ENCODE measurements around the gene GNB1L.
A peak's percentile ranks its signal among the peaks of the same experiment; 100 is the strongest.

The GNB1L gene

DNA sequence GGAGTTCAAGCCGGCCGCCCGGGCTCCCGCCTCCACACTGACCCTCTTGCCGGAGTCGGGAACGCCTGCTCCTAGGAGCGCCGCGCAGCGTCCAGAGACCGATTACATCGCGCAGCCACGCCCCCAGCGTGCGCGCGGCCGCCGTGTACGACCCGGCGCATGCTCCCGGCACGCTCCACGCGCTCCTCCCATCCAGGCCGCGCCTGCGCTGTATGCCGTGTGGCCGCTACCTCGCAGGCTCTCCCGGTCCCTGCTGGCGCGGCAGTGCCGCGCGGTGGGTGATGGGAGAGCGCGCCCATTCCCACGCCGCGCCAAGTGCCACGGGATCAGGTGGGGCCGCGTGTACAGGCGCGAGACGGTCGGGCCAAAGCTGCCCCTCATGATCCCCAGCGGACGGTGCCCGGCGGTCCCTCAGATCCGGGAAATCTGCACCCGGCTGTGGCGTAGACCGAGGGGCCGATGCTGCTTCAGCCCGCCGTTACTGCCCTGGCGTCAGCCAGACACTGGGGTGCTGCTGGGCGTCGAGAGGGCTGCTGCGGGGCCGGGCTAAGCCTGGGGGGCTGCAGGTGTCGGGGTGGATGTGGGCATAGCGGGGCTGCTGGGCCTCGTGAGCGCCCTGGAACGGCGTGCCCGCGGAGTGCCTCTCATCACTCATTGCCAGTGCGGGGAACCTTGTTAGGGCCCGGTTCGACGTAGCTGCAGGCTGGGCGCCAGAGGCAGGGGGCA lies at the start of gene GNB1L, which contains the start of gene RTL10:
GNB1L (minus strand) TSS at position 97 of the 726 bp plus-strand sequence. CDS start 33,519 bp downstream, outside the sequence.
RTL10 (minus strand) TSS at position 97 of the 726 bp plus-strand sequence. CDS start 2,613 bp downstream, outside the sequence.
- DNase-seq (ENCODE audit: low spot score): peak; percentile 95

GRCh38 chr22:19904174-19904856 lies 49.6 kb upstream of the GNB1L start:
- DNase-seq (ENCODE audit: low spot score): no peak

GRCh38 chr22:19903513-19903912 lies 48.8 kb upstream of the GNB1L start:
- no peak for DNase-seq (ENCODE audit: low spot score)

DNA sequence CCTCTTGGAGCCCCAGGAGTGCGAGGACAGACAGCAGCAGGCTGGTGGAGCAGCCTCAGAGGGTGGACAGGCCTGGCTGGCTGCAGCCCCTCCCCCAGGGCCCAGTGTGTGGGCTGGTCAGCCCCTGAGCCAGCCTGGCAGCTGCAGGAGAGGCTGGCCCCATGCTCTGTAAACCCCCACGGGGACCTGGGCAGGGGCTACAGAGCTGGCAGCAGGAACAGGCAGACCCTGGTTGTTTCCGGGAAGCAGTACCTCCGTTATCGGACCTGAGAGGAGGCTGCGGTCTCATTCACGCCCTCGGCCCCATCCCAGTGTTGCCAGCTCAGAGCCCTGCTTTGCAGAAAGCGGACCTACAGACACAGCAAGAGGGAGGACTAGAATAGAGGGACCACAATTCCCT lies 48.4 kb upstream of the GNB1L start:
- no peak for DNase-seq (ENCODE audit: low spot score)

GRCh38 chr22:19902245-19902715 lies 47.6 kb upstream of the GNB1L start:
- DNase-seq (ENCODE audit: low spot score): no peak

DNA sequence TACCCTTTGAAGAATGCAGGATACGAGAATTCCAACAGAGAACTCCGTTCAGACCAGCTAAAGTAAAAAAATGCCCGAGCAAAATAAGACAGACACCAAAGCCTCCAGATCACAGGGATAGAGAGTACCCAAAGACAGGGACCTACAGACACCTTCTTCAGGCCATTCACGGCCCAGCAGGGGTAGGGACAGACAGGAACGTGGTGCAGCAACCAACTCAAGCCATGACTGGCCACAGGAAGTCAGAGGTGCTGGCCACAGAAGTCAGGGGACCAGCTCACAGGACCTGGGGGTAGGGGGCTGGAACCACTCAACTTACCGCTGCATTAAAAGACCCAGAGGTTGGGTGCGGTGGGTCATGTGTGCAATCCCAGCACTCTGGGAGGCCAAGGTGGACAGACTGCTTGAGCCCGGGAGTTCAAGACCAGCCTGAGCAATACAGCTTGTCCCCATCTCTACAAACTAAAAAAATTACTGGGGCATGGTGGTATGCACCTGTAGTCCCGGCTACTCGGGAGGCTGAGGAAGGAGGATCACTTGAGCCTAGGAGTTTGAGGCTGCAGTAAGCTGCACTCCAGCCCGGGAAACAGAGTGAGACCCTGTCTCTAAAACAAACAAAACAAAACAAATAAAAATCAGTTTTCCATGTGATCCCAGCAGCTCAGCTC lies 47.0 kb upstream of the GNB1L start:
- no peak for DNase-seq (ENCODE audit: low spot score)

GRCh38 chr22:19900707-19901436 lies 46.2 kb upstream of the GNB1L start:
- DNase-seq (ENCODE audit: low spot score): no peak

DNA sequence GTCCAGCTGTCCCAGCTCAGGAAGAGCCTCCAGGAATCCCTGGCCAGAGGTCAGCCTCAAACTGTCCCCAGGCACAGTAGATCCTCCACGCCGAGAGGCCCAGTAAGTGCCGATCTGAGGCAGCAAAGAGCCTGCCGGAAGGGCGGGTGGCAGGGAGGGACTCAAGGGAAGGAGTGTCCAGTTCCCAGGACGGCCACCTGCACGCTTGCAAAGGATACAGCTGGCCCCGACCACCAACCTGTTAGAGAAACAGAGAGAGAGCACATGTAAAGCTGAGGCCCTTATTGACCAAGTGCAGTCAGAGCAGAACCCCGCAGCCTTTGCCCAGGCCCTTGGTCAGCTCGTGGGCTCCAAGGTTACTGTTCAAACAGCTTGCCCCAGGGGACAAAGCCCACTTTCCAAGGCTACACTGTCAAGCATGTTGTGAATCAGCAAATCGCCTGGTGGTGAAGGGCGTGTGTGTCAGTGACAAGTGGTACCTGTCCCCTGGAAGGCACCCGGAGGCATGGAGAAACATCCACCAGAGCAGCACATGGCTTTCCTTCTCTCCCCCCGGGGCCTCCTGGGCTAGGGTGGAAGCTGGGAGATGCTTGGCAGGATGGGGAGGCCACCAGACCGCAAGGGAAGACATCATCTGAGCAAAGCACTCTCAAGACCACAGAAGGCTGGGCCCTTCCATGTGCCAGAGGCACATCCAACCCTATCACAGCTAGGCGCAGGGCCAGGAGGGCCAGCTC lies 44.3 kb upstream of the GNB1L start:
- no peak for DNase-seq (ENCODE audit: low spot score)

DNA sequence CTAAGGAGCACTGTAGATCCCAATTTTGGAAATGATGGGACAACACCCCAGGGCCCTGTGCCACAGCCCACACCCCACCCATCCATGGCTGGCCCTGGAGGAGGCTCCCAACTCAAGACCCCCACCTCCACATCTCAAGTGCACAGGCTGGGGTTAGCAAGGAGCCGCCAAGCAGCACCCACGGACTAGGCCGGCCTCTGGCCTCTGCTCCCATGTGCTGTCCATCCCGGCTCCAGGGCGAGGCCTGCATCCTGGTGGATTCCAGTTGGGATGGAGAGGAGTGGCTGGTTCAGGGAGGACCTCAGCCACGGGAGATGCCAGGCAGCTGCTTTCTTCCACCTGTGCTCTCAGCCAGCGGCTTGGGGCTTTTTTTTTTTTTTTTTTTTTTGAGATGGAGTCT lies 43.5 kb upstream of the GNB1L start:
- DNase-seq (ENCODE audit: low spot score): no peak

DNA sequence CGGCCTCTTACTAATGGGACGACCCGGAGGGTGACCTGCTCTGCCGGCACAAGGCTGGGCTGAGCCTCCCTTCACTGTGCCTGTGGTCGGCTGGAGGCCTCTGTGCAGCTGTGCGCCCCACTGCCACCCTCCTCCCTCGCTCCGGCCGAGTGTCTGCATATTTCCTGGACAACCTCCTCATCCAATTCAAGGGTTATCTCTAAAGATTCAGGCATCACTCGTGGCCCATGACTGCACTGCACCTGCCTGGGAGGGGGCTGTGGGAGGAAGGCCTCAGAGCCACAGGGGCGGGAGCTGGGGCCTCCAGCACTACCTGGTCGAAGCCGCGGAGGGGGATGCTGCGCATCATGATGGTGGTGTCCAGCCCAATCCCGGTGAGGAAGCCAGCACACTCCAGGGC lies 43.1 kb upstream of the GNB1L start:
- DNase-seq (ENCODE audit: low spot score): no peak

- DNase-seq (ENCODE audit: low spot score): no peak
Observed at GRCh38 chr22:19896665-19897355, 42.1 kb upstream of the GNB1L start.

GRCh38 chr22:19895160-19895849 lies 40.6 kb upstream of the GNB1L start:
- no peak for DNase-seq (ENCODE audit: low spot score)

- DNase-seq (ENCODE audit: low spot score): no peak
Observed at GRCh38 chr22:19893363-19893762, 38.7 kb upstream of the GNB1L start.

DNA sequence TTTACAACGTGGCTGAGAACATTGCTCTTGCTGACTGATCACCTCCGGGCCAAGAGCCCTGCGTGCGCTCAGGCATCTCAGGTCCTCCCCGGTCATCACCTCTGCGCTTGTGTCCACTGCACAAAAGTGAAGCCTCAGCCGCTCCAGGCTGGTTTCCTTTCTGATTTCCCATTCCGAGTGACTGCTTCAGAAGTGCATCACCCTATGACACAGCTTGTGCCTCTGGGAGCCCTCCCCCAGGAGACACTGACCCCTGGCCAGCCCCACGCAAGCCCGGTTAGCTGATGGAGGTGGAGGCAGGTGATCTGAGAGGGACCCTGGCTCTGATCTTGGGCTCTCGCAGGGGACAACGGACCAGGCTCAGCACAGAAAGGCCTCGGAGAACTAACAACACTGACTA lies 38.3 kb upstream of the GNB1L start:
- no peak for DNase-seq (ENCODE audit: low spot score)

DNA sequence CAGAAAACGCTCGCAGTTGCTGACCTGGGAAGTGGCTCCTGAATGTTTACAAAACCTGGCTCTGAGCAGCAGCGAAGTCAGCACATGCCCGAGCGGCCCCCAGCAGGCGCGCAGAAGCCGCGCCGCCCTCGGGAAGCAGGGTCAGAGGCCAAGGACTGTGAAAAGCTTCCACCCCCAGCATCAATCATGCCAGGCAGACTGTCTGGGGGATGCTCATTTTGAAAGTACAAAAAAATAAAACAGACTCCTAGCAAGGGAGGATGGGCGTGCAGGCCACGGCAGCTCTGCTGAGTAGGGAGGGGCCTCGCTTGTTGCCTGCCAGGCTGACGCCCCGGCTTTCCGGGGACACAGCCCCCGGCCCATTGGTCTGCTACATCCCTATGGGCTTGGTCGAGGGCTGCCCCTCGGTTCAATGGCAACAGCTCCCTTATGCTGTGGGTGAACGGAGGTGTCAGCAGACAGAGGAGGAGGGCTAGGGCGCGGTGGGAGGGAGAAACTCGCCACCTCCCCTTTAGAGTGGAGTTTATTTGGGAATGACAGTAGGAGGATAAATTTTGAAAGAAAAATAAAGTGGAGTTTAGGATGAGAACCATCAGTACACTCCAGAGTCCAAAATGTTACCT lies 37.7 kb upstream of the GNB1L start:
- no peak for DNase-seq (ENCODE audit: low spot score)

- DNase-seq (ENCODE audit: low spot score): no peak
Observed at GRCh38 chr22:19891317-19892256, 36.9 kb upstream of the GNB1L start.

- no peak for DNase-seq (ENCODE audit: low spot score)
Observed at GRCh38 chr22:19890502-19891316, 36.0 kb upstream of the GNB1L start.

GRCh38 chr22:19889951-19890350 lies 35.3 kb upstream of the GNB1L start:
- no peak for DNase-seq (ENCODE audit: low spot score)

All from globus pallidus (tissue), 1 donor.